Calu3 (cell line): ENCODE measurements around the gene HTRA1. TPM values are rescaled to one million over a fixed set of nuclear protein-coding genes. Genes with fewer than 3 reads are reported as not detected.

ENCODE experiments used
- BruUV-seq: library from RNA; stranded (reverse); fragments of 400-500 nt; replicated peaks from 2 replicates; lab custom pipeline; 2021; lab: Mats Ljungman, UMichigan
- CTCF ChIA-PET: fragments of 300-600 bp; sonication (Branson Sonifier 250); formaldehyde crosslinking; loops from one replicate; lab custom pipeline; 2022; ENCODE audit warnings: antibody characterized with exemption; lab: Charles Lee
- DNase-seq: peaks from one replicate; pipeline ENCODE4 v3.0.0; 2022
- H3K27ac Mint-ChIP-seq: one replicate; pipeline ENCODE4 v1.8.0; 2022; ENCODE audit warnings: mixed read lengths; ENCODE audit not compliant: unreplicated experiment
- H3K27me3 Mint-ChIP-seq: one replicate; pipeline ENCODE4 v1.8.0; 2022; ENCODE audit warnings: mixed read lengths; ENCODE audit not compliant: unreplicated experiment
- H3K36me3 Mint-ChIP-seq: one replicate; pipeline ENCODE4 v1.8.0; 2022; ENCODE audit warnings: mild to moderate bottlenecking, moderate library complexity, mixed read lengths; ENCODE audit not compliant: insufficient read depth, unreplicated experiment
- H3K4me1 Mint-ChIP-seq: one replicate; pipeline ENCODE4 v1.8.0; 2022; ENCODE audit warnings: mild to moderate bottlenecking, low read depth, mixed read lengths; ENCODE audit not compliant: unreplicated experiment
- H3K4me3 Mint-ChIP-seq: one replicate; pipeline ENCODE4 v1.8.0; 2022; ENCODE audit warnings: mild to moderate bottlenecking, low read depth, moderate library complexity, mixed read lengths; ENCODE audit not compliant: unreplicated experiment
- H3K9me3 Mint-ChIP-seq: one replicate; pipeline ENCODE4 v1.8.0; 2022; ENCODE audit warnings: low read depth, mixed read lengths; ENCODE audit not compliant: unreplicated experiment
- CTCF ChIP-seq: fragments of 200-600 bp; IDR thresholded peaks from one replicate; pipeline ENCODE4 v1.8.0; 2022; ENCODE audit warnings: antibody characterized with exemption; ENCODE audit not compliant: unreplicated experiment
- intact Hi-C: fragments of 100-400 bp; cut with micrococcal nuclease; formaldehyde crosslinking; loops from one replicate; pipeline ENCODE4 v1.10.0; 2022; ENCODE audit not compliant: unreplicated experiment
- total RNA-seq: library from RNA; stranded (reverse); gene quantifications from 2 replicates; pipeline ENCODE4 v1.2.3, GENCODE V29; 2022

Gene HTRA1
- total RNA-seq, 1 experiment from 2014 or later: 1.3 TPM

GRCh38 chr10:122446668-122447423, 14.5 kb upstream of the HTRA1 start:
- Mint-ChIP-seq H3K4me3 (no peak overlapping the region), H3K36me3 (peaks cover 5% of the 10 kb centered on the region), H3K27me3 (no peaks in the 10 kb centered on the region), H3K27ac (no peak overlapping the region), H3K9me3 (no peaks in the 10 kb centered on the region), H3K4me1 (no peaks in the 10 kb centered on the region)
- intact Hi-C loops: loop anchor here (10.0 kb wide), 1 partner anchor 118 kb away; the partner anchor contains the start of gene DMBT1
- no peak for TF ChIP-seq CTCF
- CTCF ChIA-PET: no interaction called here
- no peak for DNase-seq
- no TSS peak for BruUV-seq

GRCh38 chr10:122448600-122448999, 12.8 kb upstream of the HTRA1 start:
- Mint-ChIP-seq H3K27me3 (no peaks in the 10 kb centered on the region), H3K27ac (no peak overlapping the region), H3K9me3 (no peaks in the 10 kb centered on the region), H3K36me3 (peaks cover 5% of the 10 kb centered on the region), H3K4me1 (no peaks in the 10 kb centered on the region), H3K4me3 (no peak overlapping the region)
- BruUV-seq: no TSS peak
- DNase-seq: no peak
- CTCF ChIA-PET: no interaction called here
- intact Hi-C loops: loop anchor here (10.0 kb wide), 1 partner anchor 116 kb away; the partner anchor contains the start of gene DMBT1
- TF ChIP-seq CTCF: no peak

GRCh38 chr10:122449153-122449552, 12.2 kb upstream of the HTRA1 start:
- H3K27me3 Mint-ChIP-seq: no peaks in the 10 kb centered on the region
- no peaks in the 10 kb centered on the region for H3K9me3 Mint-ChIP-seq
- no peak overlapping the region for H3K27ac Mint-ChIP-seq
- CTCF ChIA-PET: no interaction called here
- intact Hi-C loops: loop anchor here (10.0 kb wide), 1 partner anchor 116 kb away; the partner anchor contains the start of gene DMBT1
- H3K36me3 Mint-ChIP-seq: peaks cover 5% of the 10 kb centered on the region
- no peak overlapping the region for H3K4me3 Mint-ChIP-seq
- H3K4me1 Mint-ChIP-seq: no peaks in the 10 kb centered on the region
- no TSS peak for BruUV-seq
- no peak for TF ChIP-seq CTCF
- DNase-seq: no peak

DNA sequence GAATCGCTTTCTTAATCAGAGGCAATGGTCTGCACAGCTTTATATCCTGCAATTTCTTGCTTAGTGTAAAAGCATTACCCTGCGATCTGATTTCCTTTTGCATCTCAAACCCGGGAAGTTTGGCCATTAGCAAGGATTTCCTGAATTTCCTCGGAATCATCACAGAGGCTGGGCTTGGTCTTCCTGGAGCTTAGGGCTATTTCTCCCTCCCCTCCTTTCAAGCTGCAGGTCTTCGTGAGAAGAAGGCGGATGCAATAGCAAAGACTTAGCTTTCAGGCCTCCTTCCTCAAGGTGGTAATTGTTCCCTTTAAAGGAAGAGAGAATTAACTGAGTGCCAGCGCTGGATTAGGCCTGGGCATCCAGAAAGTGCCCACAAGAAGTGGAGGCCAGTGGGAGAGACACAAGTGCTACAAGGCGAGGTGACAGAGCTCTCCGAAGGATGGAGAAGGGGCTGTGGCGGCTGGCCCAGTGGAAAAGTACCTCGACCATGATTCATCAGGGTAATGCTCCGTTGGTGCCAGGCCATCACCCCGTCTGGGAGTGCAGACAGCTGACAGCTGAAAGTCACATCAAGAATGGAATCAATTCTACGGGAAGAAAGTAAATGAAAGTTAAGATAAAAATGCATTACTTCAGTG, 10.9 kb upstream of the HTRA1 start:
- intact Hi-C loops: no loop called here
- Mint-ChIP-seq H3K36me3 (no peaks in the 10 kb centered on the region), H3K4me1 (no peaks in the 10 kb centered on the region), H3K4me3 (no peak overlapping the region), H3K27ac (no peak overlapping the region), H3K9me3 (no peaks in the 10 kb centered on the region), H3K27me3 (no peaks in the 10 kb centered on the region)
- BruUV-seq: no TSS peak
- no peak for TF ChIP-seq CTCF
- no peak for DNase-seq
- CTCF ChIA-PET: no interaction called here
